Heart right ventricle (tissue), 16 donors: ENCODE results near the gene TPRKB. TPM values are rescaled to one million over a fixed set of nuclear protein-coding genes. Genes with fewer than 3 reads are reported as not detected.
"Not testable (repeated sequence)": the region's sequence is repeated elsewhere in the genome, so short reads cannot be mapped to it uniquely, and the experiment has no call there.

Experiments used
- ATAC-seq, 8 donors: fragments of 200-7000 bp; cut with Tn5 transposase; one replicate each; pipeline ENCODE4 v1.9.1; 2020; ENCODE audit warnings: mild to moderate bottlenecking in 8 of 8, moderate library complexity in 8 of 8, moderate number of reproducible peaks in 1 of 8
- DNase-seq, 2 donors: peaks; one replicate each; pipeline ENCODE4 v3.0.0-alpha.2; 2020
- H3K27ac ChIP-seq, 10 donors: fragments of 200-600 bp; sonication (generic) in 2 of 10; one replicate each; pipeline versions ENCODE4 v1.5.0 to v1.8.0; 2020 to 2022; ENCODE audit warnings: mild to moderate bottlenecking in 3 of 10
- H3K27me3 ChIP-seq, 7 donors: fragments of 200-600 bp; one replicate each; pipeline ENCODE4 v1.8.0; 2021 to 2022; ENCODE audit warnings: mild to moderate bottlenecking in 2 of 7
- H3K36me3 ChIP-seq, 9 donors: fragments of 200-600 bp; sonication (generic) in 1 of 9; one replicate each; pipeline versions ENCODE4 v1.5.0 to v1.8.0; 2020 to 2022; ENCODE audit warnings: mild to moderate bottlenecking in 2 of 9
- H3K4me1 ChIP-seq, 9 donors: fragments of 200-600 bp; sonication (generic) in 1 of 9; one replicate each; pipeline versions ENCODE4 v1.5.0 to v1.8.0; 2020 to 2022; ENCODE audit warnings: mild to moderate bottlenecking in 4 of 9
- H3K4me3 ChIP-seq, 10 donors: fragments of 200-600 bp; sonication (generic) in 2 of 10; one replicate each; pipeline versions ENCODE4 v1.5.0 to v1.8.0; 2020 to 2022; ENCODE audit warnings: mild to moderate bottlenecking in 7 of 10, moderate library complexity in 2 of 10
- H3K9me3 ChIP-seq, 11 donors: fragments of 200-600 bp in 10 of 11; sonication (generic) in 2 of 11; one replicate each; pipeline versions ENCODE4 v1.5.0 to v1.8.0; 2013 to 2022; ENCODE audit warnings: mild to moderate bottlenecking in 2 of 11, control low read depth in 1 of 11, moderate library complexity in 1 of 11
- WGBS, 2 donors: extraction: QIAGEN DNeasy Blood & Tissue Kit; methylation state at CpG; one replicate each; pipeline ENCODE4 v1.1.7; 2013; ENCODE audit warnings: inconsistent platforms in 1 of 2; 5-methylcytosine and 5-hydroxymethylcytosine counted together
- intact Hi-C, 10 donors: fragments of 100-400 bp; cut with DNase I; formaldehyde crosslinking; loops; one replicate each; pipeline versions ENCODE4 v1.11.1 to v1.14.2; 2022
- polyA plus RNA-seq, 2 donors: library from polyadenylated mRNA; stranded (reverse); fragments of 200-250 nt; gene quantifications; one replicate each; pipeline ENCODE4 v1.2.3, GENCODE V29; 2013
- total RNA-seq, 10 donors: library from RNA; stranded (reverse); fragmentation: NEBNext Ultra II Directional in 3 of 10; extraction: Animal tissue kit (Norgen Biotek cat#: 25700) in 3 of 10; gene quantifications; one replicate each; pipeline versions ENCODE4 v1.2.1 to v1.2.4, GENCODE V29; 2021 to 2023
- TF ChIP-seq, protein P1 (sequence below), 9 donors: fragments of 200-600 bp; sonication (generic) in 2 of 9; IDR thresholded peaks; one replicate each; pipeline versions ENCODE4 v1.5.0 to v1.8.0; 2021 to 2022; ENCODE audit warnings: antibody characterized with exemption in 9 of 9, mild to moderate bottlenecking in 5 of 9, moderate library complexity in 1 of 9
- donor health status: Arrhythmogenic right ventricular cardiomyopathy.
- donor health status: ischemic (EF 13 %, LVEDD 7.1; RV severe dilation, severe dysfunction).
- donor health status: healthy with polysubstance abuse.
- donor health status: DM: no; HTN: yes; CAD: no.
- donor health status: DM: no; HTN: no; CAD: no.
- donor health status: ischemic (EF 25% LVEDD 6.9; RV normal size, moderate dysfunction).
- donor health status: ischemic (EF 25% LVEDD 5.7; RV mildly dilated, moderate dysfunction).
- donor health status: healthy.
- donor health status: DM: yes; HTN: yes; CAD: no.
- donor health status: Ischemic cardiomyopathy.
- donor health status: ischemic (EF 35%, LVEDD 5.7; RV mildly dilated, moderate dysfunction).
- donor health status: nonischemic (EF 11% LVEDD 7.7; RV severe dilation, severe dysfunction).
- donor health status: DM: yes; HTN: yes; CAD: no.
- donor health status: PGD.
- donor health status: ischemic (EF 29% LVEDD 5.4; RV normal size, mild dysfunction).
- donor health status: nonischemic (EF 23%, LVEDD 6.1; RV moderate dilation, normal function).

The TPRKB gene
- total and polyA plus RNA-seq, 12 donors, result 17.1 to 83.2 (median 20.8) TPM

DNA sequence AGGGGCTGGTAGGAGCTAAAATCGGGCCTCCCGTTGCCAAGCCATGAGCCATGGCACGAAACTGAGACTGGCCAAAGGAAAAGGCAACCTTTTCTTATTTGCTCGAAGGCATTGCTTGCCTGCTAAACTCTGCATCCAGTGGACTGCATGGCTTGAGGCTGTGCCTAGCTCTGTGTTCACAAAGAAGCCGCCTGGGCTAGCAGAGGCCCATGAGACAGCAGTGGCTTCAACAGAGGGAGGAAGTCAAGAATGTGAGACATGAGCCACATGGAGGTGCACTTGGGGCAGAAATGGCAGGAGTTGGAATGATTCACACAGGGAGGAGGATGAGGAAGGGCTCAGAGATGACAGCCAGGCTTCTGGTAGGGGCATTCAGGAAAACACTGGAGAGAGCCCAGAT lies 33.5 kb downstream of the TPRKB start:
- TF ChIP-seq, protein P1, sequence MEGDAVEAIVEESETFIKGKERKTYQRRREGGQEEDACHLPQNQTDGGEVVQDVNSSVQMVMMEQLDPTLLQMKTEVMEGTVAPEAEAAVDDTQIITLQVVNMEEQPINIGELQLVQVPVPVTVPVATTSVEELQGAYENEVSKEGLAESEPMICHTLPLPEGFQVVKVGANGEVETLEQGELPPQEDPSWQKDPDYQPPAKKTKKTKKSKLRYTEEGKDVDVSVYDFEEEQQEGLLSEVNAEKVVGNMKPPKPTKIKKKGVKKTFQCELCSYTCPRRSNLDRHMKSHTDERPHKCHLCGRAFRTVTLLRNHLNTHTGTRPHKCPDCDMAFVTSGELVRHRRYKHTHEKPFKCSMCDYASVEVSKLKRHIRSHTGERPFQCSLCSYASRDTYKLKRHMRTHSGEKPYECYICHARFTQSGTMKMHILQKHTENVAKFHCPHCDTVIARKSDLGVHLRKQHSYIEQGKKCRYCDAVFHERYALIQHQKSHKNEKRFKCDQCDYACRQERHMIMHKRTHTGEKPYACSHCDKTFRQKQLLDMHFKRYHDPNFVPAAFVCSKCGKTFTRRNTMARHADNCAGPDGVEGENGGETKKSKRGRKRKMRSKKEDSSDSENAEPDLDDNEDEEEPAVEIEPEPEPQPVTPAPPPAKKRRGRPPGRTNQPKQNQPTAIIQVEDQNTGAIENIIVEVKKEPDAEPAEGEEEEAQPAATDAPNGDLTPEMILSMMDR (IDR thresholded peaks at IDR 0.05), result no peak
- Histone ChIP-seq H3K4me3 (no peak overlapping the region), H3K36me3 (no peaks in the 10 kb centered on the region), H3K27me3 (peaks cover 0 to 8% (median 0%) of the 10 kb centered on the region in 7 donors), H3K27ac (peak overlapping the region in 1 of 10 donors; percentile 56), H3K9me3 (no peaks in the 10 kb centered on the region), H3K4me1 (peaks cover 0 to 31% (median 5%) of the 10 kb centered on the region in 9 donors)
- DNase-seq (no peak), ATAC-seq (no peak)
- intact Hi-C loops, result no loop called here
- 88 to 94% methylated on average over 5 of the region's 5 CpGs for WGBS, 2 donors

DNA sequence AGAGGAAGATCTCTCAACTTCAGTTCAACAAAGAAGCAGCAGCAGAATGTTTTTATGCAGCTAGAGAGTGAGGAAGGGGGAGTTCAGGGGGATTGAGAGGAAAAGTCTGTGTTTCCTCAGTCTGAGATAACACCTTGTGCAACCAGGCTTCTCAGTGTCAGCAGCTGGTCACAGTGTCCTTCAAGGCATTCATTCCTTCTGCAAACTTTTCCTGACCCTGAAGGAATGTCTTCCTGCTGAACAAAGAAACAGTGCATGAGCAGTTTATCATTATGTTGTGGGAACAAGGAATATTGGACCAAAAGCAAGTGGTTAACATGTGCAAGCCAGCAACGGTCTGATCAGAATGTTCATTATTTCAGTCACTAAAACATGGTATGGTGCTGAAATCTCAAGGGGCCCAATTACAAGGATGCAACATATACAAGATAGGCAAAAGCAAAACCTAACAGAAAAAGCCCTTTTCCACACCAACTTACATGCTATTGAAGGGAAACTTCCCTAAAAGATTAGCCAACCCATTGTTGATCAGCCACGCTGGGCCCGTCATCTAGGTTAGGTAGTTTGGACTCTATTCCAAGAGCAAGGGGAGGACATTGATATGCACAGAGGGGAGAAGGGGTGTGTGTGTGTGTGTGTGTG lies 34.2 kb downstream of the TPRKB start:
- ATAC-seq, result peak in 4 of 8 donors; percentile 19 to 30 (median 22)
- intact Hi-C loops, result loop anchor here in 1 of 10 donors (1.0 kb wide), 1 partner anchor 16 kb away; no protein-coding TSS in a partner anchor
- peaks cover 0 to 31% (median 5%) of the 10 kb centered on the region in 9 donors for H3K4me1 ChIP-seq
- not testable (repeated sequence) for H3K27me3 ChIP-seq, H3K9me3 ChIP-seq, H3K36me3 ChIP-seq, H3K4me3 ChIP-seq, DNase-seq, H3K27ac ChIP-seq
- WGBS, 2 donors, result 36 to 50% methylated on average over 3 of the region's 3 CpGs

DNA sequence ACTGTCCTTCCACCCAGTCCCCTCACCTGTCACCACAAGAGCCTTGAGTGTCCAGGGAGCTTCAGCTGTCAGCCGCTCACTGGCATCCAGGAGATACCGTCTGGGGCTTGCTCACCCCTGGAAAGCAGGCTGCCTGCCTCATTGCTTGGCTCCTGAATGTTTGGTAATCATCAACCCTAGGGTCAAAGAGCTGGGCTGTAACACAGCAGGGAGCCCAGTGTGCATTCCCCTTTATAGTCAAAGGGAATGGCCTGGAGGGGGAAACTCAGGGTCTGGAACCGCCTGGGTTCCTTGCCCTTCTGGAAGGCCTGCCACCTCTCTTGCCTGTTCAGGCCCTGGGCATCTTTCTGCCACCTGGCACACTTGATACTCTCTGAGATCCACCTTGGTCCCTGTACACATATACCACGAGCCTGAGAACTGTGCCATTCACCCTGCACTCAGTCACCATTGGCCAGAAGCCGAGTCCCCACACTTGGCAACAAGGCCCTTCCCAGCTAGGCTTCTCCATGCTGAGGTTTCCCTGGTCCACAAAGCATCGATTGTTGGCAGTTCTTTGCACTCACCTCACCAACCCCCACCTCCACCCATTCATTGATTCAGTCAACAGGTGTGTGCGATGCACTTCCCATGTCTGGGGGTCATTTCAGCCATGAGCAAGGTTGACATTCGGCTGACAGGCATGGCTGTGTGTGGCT lies 35.0 kb downstream of the TPRKB start:
- DNase-seq (no peak), ATAC-seq (no peak)
- intact Hi-C loops, result loop anchor here in 1 of 10 donors (1.0 kb wide), 1 partner anchor 15 kb away; no protein-coding TSS in a partner anchor
- no peaks in the 10 kb centered on the region for H3K27me3 ChIP-seq
- H3K36me3 ChIP-seq, result no peaks in the 10 kb centered on the region
- TF ChIP-seq, protein P1 (IDR thresholded peaks at IDR 0.05), result no peak
- peak overlapping the region in 2 of 10 donors; percentile 4 to 71 for H3K27ac ChIP-seq
- 64 to 70% methylated on average over 8 of the region's 8 CpGs for WGBS, 2 donors
- no peaks in the 10 kb centered on the region for H3K9me3 ChIP-seq
- no peak overlapping the region for H3K4me3 ChIP-seq
- peaks cover 0 to 31% (median 5%) of the 10 kb centered on the region in 9 donors for H3K4me1 ChIP-seq

DNA sequence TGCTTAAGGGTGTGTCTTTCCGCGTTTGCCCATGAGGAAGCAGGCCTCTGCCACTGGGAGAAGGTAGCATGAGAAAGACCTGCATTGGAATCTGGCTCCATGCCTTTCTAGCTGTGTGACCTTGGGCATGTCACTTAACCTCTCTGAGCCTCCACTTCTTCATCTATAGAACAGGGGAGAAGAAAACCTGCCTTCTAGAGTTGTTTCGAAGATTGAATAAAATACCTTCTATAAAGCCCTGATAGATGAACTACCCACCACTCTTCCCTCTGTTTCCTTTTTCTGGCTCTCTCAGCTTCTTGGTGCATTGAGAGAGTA lies 35.7 kb downstream of the TPRKB start:
- H3K9me3 ChIP-seq, H3K36me3 ChIP-seq, DNase-seq, H3K27me3 ChIP-seq, intact Hi-C loops, ATAC-seq: not testable (repeated sequence)
- Histone ChIP-seq H3K4me1 (peaks cover 0 to 31% (median 5%) of the 10 kb centered on the region in 9 donors), H3K27ac (peak overlapping the region in 4 of 10 donors; percentile 28 to 77 (median 58)), H3K4me3 (peak overlapping the region in 1 of 10 donors; percentile 16)
- WGBS, 2 donors, result 61 to 71% methylated on average over 3 of the region's 3 CpGs

DNA sequence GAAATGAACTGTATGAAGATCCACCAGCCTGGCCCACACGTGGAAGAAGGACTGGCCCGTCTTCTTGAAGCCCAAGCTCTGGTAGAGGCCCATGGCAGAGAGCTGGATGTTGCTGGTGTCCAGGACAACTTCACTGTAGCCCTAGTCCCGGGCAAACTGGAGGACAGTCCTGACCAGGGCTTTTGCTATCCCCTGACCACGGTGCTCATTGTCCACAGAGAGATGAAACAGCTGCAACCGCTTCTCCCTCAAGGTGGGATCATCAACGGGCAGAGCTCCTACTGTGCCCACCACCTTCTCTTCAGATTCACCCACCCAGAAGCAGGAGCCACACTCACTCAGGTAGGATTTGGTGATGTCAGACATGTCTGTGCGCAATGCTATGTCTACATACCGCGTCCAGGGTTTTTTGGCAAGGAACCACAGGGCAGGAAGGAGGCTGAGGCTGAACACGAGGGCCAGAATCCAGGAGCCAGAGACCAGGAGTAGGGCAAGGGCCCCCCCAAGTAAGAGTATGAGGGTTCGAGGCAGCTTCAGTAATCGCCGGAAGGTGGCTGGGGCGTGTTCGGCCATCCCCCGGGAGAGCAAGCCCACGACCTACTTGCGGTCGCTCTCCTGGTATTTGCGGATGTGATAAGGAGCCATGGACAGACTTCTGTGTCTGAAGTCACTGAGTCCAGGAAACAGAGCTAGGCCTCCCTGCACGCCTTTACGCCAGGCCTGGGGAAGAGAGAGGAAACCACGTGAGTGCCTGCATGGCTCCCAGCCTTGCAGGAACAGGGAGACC lies 36.3 kb downstream of the TPRKB start:
- no peaks in the 10 kb centered on the region for H3K27me3 ChIP-seq
- H3K4me3 ChIP-seq, result peak overlapping the region in 1 of 10 donors; percentile 16
- DNase-seq, result peak in 1 of 2 donors; percentile 18
- ATAC-seq, result peak; percentile 51 to 94 (median 76)
- 49 to 53% methylated on average over 23 of the region's 23 CpGs for WGBS, 2 donors
- no peaks in the 10 kb centered on the region for H3K9me3 ChIP-seq
- no peaks in the 10 kb centered on the region for H3K36me3 ChIP-seq
- TF ChIP-seq, protein P1 (IDR thresholded peaks at IDR 0.05), result no peak
- intact Hi-C loops, result no loop called here
- H3K27ac ChIP-seq, result peak overlapping the region in 5 of 10 donors; percentile 44 to 77 (median 64)
- H3K4me1 ChIP-seq, result peaks cover 0 to 31% (median 5%) of the 10 kb centered on the region in 9 donors
